ENCODE results near the gene PRKCE. TPM values are rescaled to one million over a fixed set of nuclear protein-coding genes. Genes with fewer than 3 reads are reported as not detected.

PRKCE gene
- total RNA-seq, 1 donor from 2014 or later: 19.4 TPM

GRCh38 chr2:46230115-46230571 lies 578.7 kb downstream of the PRKCE start:
- intact Hi-C loops (cut with micrococcal nuclease): loop anchor here (10.0 kb wide), 1 partner anchor 165 kb away; no protein-coding TSS in a partner anchor

GRCh38 chr2:46230677-46231425 lies 579.4 kb downstream of the PRKCE start:
- intact Hi-C loops (cut with micrococcal nuclease): loop anchor here (10.0 kb wide), 1 partner anchor 166 kb away; no protein-coding TSS in a partner anchor

GRCh38 chr2:46231721-46232120 lies 580.2 kb downstream of the PRKCE start:
- intact Hi-C loops (cut with micrococcal nuclease): loop anchor here (10.0 kb wide), 1 partner anchor 167 kb away; no protein-coding TSS in a partner anchor

- intact Hi-C loops (cut with micrococcal nuclease): loop anchor here (10.0 kb wide), 1 partner anchor 168 kb away; no protein-coding TSS in a partner anchor
Observed at GRCh38 chr2:46232860-46233259, 581.4 kb downstream of the PRKCE start.

GRCh38 chr2:46236006-46236875 lies 584.8 kb downstream of the PRKCE start:
- intact Hi-C loops (cut with micrococcal nuclease): loop anchor here (5.0 to 10.0 kb wide), 2 partner anchors 49 to 171 kb away; no protein-coding TSS in a partner anchor

- intact Hi-C loops (cut with micrococcal nuclease): loop anchor here (5.0 to 10.0 kb wide), 2 partner anchors 50 to 172 kb away; no protein-coding TSS in a partner anchor
Observed at GRCh38 chr2:46236876-46237859, 585.7 kb downstream of the PRKCE start.

Other genes with a start within 250 kb of the PRKCE start
- 23.9 and 24.4 TPM in 2 replicates for gene SRBD1, start 40.4 kb upstream of the PRKCE start, total RNA-seq

All from T-helper 2 cell treated with Interferon-gamma antibody and Interleukin-4, amounts not matched to agents 100 ng/mL and 5 ng/mL, for 36 hours (primary cell).